MM.1S (cell line): ENCODE results near the gene EPHA6.

Experiments
- CTCF ChIP-seq: fragments of 300-600 bp; sonication (generic); IDR thresholded peaks from 2 replicates; pipeline ENCODE4 v1.5.1; 2016; ENCODE audit warnings: antibody characterized with exemption, low read length, mixed read lengths
- EZH2 ChIP-seq: fragments of 300-600 bp; sonication (generic); optimal IDR thresholded peaks from 2 replicates; pipeline ENCODE3; 2017; ENCODE audit warnings: low read depth, mild to moderate bottlenecking, antibody characterized with exemption, low read length, mixed read lengths

GRCh38 chr3:97021778-97022177 lies 207.4 kb downstream of the EPHA6 start:
- TF ChIP-seq CTCF = no peak
- TF ChIP-seq EZH2 = no peak
